Measurements from ENCODE around the gene ZSWIM1. TPM values are rescaled to one million over a fixed set of nuclear protein-coding genes. Genes with fewer than 3 reads are reported as not detected.

ZSWIM1 gene
- total RNA-seq, 1 experiment from 2014 or later: 13.4 TPM

- no peaks in the 10 kb centered on the region for H3K9me3 ChIP-seq (ENCODE audit: control insufficient read depth, insufficient read depth, low read depth, low read length)
- peaks cover 3% of the 10 kb centered on the region; the same call in 1 of the 2 replicates for H3K36me3 ChIP-seq (ENCODE audit: control insufficient read depth, insufficient read depth, low read length)
- ChIA-PET CTCF (no interaction called here), POLR2A (no interaction called here)
- no peak for DNase-seq (ENCODE audit: low read depth, low spot score)
- no peak overlapping the region for H3K4me3 ChIP-seq (ENCODE audit: low read depth in 2 of 2, low read length in 2 of 2)
- ATAC-seq: no peak
- intact Hi-C loops (cut with micrococcal nuclease; ENCODE audit: unreplicated experiment): no loop called here
- H3K27ac ChIP-seq (ENCODE audit: low read length): no peak overlapping the region
- peaks cover 12% of the 10 kb centered on the region for H3K4me1 ChIP-seq (ENCODE audit: control insufficient read depth, insufficient read depth, low read length)
- BruUV-seq (replicated peaks): no TSS peak
- H3K27me3 ChIP-seq (ENCODE audit: control insufficient read depth, insufficient read depth, low read length): no peaks in the 10 kb centered on the region
- no peak for TF ChIP-seq TCF7L2 (IDR thresholded peaks at IDR 0.05; ENCODE audit: low read depth, low read length)
- TF ChIP-seq REST (IDR thresholded peaks at IDR 0.05; ENCODE audit: insufficient read depth in 1 of 2, low read depth in 2 of 2, low read length in 1 of 2): no peak
- no peak for TF ChIP-seq SIN3A (IDR thresholded peaks at IDR 0.05; ENCODE audit: borderline replicate concordance, insufficient read depth, low read depth, low read length)
- TF ChIP-seq CTCF (IDR thresholded peaks at IDR 0.05): no peak
- TF ChIP-seq POLR2AphosphoS5 (IDR thresholded peaks at IDR 0.05; ENCODE audit: low read depth, low read length): no peak
- in situ Hi-C loops (cut with HindIII; ENCODE audit: low pct_unique_long_range_greater_than_20kb, low sequenced_read_pairs): no loop called here
These were observed 13.8 kb downstream of the ZSWIM1 start for GRCh38 chr20:45894797-45895196.

GRCh38 chr20:45896641-45897161 lies 15.7 kb downstream of the ZSWIM1 start:
- no TSS peak for BruUV-seq (replicated peaks)
- ChIA-PET CTCF (no interaction called here), POLR2A (no interaction called here)
- TF ChIP-seq SIN3A (IDR thresholded peaks at IDR 0.05; ENCODE audit: borderline replicate concordance, insufficient read depth, low read depth, low read length) (no peak), CTCF (IDR thresholded peaks at IDR 0.05) (no peak), REST (IDR thresholded peaks at IDR 0.05; ENCODE audit: insufficient read depth in 1 of 2, low read depth in 2 of 2, low read length in 1 of 2) (no peak), POLR2AphosphoS5 (IDR thresholded peaks at IDR 0.05; ENCODE audit: low read depth, low read length) (no peak), TCF7L2 (IDR thresholded peaks at IDR 0.05; ENCODE audit: low read depth, low read length) (no peak)
- in situ Hi-C loops (cut with HindIII; ENCODE audit: low pct_unique_long_range_greater_than_20kb, low sequenced_read_pairs) (no loop called here), intact Hi-C loops (cut with micrococcal nuclease; ENCODE audit: unreplicated experiment) (no loop called here)
- Histone ChIP-seq H3K27me3 (ENCODE audit: control insufficient read depth, insufficient read depth, low read length) (no peaks in the 10 kb centered on the region), H3K9me3 (ENCODE audit: control insufficient read depth, insufficient read depth, low read depth, low read length) (no peaks in the 10 kb centered on the region), H3K27ac (ENCODE audit: low read length) (no peak overlapping the region), H3K4me1 (ENCODE audit: control insufficient read depth, insufficient read depth, low read length) (peaks cover 8% of the 10 kb centered on the region), H3K4me3 (ENCODE audit: low read depth in 2 of 2, low read length in 2 of 2) (no peak overlapping the region), H3K36me3 (ENCODE audit: control insufficient read depth, insufficient read depth, low read length) (peaks cover 3% of the 10 kb centered on the region; the same call in 1 of the 2 replicates)
- no peak for DNase-seq (ENCODE audit: low read depth, low spot score)
- no peak for ATAC-seq

Data from Panc1 (cell line).